Inferior parietal cortex (tissue), 1 donor: ENCODE results near the gene TSHZ2.
A peak's percentile ranks its signal among the peaks of the same experiment; 100 is the strongest.

ENCODE experiments used
- DNase-seq: peaks from one replicate; pipeline ENCODE4 v3.0.0-alpha.2; 2016; ENCODE audit errors: extremely low spot score

The TSHZ2 gene

GRCh38 chr20:53201588-53201987 is 229.4 kb downstream of the TSHZ2 start:
- no peak for DNase-seq

DNA sequence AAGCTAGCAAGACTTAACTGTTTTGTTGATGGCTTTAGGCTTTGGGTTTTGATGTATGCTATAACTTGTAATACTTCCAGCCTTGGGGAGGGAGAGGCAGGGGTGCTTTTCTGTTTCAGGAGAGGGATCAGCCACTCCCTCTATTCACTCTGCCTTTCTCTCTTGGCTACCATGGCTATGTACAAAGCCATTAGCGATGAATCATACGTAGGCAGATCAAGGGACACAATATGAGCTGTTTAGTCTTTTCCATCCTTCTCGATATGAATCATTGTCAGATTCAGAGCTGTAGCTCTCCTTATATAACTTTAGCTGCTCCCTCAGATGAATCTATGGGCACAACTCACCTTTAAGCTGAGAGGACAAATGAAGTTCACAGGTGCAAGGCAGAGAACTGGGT is 230.6 kb downstream of the TSHZ2 start:
- DNase-seq = peak; percentile 6

DNA sequence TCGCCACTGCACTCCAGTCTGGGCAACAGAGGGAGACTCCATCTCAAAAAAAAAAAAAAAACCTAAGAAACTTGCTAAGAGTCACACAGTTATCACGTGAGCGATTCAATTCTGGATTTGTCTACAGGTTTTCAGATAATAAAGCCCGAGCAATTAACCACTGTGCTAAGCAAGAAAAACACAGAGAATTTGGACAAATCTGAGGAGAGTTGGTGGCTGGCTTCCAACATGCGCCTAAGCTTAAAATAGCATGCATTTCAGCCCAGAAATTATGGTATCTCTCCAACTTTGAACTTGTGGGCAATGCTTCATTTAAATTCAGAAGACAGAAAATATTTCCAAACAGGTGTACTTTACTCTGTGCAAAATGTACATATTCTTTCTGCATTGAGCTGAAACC is 232.9 kb downstream of the TSHZ2 start:
- DNase-seq = peak; percentile 10

GRCh38 chr20:53208110-53208832 is 236.1 kb downstream of the TSHZ2 start:
- DNase-seq = no peak

DNA sequence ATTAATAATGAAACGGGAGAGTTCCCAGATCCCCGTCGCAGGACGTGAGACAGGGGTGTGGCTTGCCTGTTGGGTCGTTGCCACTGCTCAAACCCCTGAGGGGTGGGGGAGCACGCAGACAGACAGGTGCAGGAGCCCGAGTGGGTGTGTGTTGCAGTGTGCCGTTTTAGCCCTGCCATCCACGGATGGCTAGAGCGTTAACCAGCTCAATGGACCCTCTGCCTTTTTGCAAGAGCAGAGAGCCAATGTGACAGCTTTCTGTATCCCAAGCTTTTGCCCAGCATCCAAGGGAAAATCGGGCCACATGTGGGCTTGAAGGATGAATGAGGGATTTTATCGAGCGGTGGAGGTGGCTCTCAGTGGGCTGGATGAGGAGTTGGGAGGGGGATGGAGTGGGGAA is 237.9 kb downstream of the TSHZ2 start:
- no peak for DNase-seq

- no peak for DNase-seq
These were observed 238.8 kb downstream of the TSHZ2 start for GRCh38 chr20:53210931-53211330.

DNA sequence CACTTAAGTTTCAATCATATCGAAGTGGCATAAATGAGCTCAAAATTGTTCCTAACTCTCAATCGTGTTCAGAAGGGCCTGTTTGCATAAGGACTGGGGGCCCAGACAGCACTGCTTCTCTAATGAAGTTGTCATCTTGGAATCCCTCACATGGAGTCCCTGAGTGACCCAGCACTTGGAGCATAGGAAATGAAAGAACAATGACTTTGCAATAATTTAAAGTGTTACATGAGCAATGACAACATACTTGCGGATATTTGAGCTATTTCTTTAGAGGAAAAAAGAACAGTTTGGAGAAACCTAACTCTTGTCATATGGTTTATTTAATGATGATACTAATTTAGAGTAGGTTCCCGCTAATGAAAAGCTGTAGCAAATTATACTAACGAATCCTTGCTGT is 239.9 kb downstream of the TSHZ2 start:
- DNase-seq = no peak

- no peak for DNase-seq
These were observed 242.2 kb downstream of the TSHZ2 start for GRCh38 chr20:53214392-53214791.

DNA sequence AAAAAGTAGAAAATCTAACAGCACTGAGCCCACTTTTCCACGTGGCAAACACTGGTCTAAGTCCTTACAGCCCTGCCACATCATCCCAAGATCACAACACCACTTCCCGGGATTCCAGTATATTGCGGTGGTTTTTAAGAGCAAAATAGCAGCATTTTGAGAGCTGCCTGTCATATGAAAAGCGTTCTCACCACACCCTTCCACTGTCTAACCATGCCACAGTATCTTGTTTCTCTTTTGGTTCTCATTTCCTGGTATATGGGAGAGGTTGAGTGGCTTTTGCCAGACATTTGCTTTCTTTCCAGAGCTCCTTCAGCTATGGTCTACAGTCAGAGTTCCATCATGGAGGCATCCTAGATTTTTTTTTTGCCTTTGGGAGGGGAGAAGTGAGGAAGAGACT is 243.0 kb downstream of the TSHZ2 start:
- DNase-seq = no peak

GRCh38 chr20:53216478-53216855 is 244.3 kb downstream of the TSHZ2 start:
- no peak for DNase-seq

GRCh38 chr20:53216856-53217576 is 244.9 kb downstream of the TSHZ2 start:
- peak; percentile 52 for DNase-seq

DNA sequence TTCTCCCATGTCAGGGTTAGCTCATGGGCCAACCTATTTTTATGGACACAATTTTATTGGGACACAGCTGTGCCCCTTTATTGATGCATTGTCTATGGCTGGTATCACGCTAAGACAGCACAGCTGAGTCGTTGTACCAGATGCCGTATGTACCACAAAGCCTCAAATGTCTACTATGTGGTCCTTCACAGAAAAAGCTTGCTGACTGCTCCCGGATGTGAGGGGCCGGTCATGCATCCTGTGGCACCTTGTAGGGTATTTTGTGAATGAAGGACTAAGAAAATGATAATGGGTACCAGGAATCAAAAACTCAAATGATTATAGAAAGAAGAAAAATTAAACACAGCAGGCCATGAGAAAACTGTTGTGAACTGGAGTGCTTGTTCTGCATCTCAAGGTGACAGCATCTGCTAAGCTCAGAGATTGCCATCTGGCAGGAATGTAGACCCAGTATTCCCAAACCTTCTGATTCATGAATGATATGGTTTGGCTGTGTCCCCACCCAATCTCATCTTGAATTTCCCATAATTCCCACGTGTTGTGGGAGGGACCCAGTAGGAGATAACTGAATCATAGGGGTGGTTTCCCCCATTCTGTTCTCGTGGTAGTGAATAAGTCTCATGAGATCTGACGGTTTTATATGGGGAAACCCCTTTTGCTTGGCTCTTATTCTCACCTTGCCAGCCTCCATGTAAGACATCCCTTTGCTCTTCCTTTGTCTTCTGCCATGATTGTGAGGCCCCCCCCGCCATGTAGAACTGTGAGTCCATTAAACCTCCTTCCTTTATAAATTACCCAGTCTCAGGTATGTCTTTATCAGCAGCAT is 248.5 kb downstream of the TSHZ2 start:
- no peak for DNase-seq

GRCh38 chr20:53221731-53222130 is 249.6 kb downstream of the TSHZ2 start:
- DNase-seq = no peak

GRCh38 chr20:53222416-53222815 is 250.3 kb downstream of the TSHZ2 start:
- no peak for DNase-seq

- DNase-seq = no peak
These were observed 250.8 kb downstream of the TSHZ2 start for GRCh38 chr20:53222932-53223331.

GRCh38 chr20:53223626-53224172 is 251.5 kb downstream of the TSHZ2 start:
- DNase-seq = no peak

DNA sequence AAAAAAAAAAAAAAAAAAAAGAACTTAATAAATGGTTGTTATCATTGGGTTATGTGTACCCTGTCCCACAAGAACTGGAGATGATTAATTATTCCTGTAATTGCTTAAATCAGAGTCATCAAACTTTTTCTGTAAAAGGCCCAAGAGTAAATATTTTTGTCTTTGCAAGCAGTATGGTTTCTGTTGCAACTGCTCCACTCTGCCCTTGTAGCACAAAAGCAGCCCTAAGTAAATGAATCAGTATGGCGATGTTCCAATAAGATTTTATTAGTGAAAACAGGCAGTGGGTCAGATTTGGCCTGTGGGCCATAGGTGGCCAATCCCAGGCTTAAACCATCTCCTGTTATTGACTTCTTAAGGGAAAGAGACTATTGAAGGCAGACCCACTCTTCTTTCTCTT is 252.7 kb downstream of the TSHZ2 start:
- no peak for DNase-seq

GRCh38 chr20:53226826-53227225 is 254.7 kb downstream of the TSHZ2 start:
- no peak for DNase-seq

DNA sequence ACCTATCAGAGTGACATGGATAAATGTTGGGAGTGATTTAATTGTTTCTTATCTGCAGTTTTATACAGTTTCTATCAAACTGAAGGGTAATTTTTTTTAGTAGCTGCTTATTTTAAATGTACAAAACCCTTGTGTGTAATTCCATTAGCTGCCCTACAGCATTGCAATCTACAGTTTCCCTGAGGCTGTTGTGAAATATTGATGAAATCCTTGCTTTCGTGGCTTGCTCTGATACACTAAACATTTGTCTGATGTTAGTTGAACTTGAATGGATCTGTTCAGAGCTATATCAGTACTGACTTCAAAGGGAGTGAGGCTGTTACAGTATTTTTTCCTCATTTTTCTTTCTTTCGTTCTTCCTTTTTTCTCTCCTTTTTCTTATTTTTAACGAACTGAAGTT is 255.4 kb downstream of the TSHZ2 start:
- no peak for DNase-seq

- DNase-seq = no peak
These were observed 258.9 kb downstream of the TSHZ2 start for GRCh38 chr20:53231061-53231460.

DNA sequence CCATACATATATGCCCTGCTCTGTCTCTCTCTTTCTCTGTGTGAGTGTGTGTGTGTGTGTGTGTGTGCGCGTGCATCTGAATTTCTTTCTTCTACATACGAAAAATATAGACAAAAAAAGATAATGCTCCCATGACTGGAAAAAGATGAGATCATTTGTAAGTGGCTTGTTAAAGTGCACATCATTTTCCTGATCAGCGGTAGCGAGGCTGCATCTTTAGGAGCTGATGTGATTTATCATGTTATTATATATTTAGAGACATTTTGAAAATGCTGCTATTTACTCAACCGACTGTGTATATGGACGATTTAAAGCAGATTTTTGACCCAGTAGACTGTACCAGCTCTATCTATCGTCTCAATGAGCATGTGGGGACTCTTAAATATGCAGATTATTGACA is 265.3 kb downstream of the TSHZ2 start:
- no peak for DNase-seq

GRCh38 chr20:53238121-53238660 is 266.0 kb downstream of the TSHZ2 start:
- DNase-seq = no peak
